NB4 (cell line): ENCODE data around the gene SRGAP3.

ENCODE experiments used
- DNase-seq: peaks from one replicate; pipeline ENCODE4 v3.0.0; 2010; ENCODE audit warnings: low read depth
- H3K4me3 ChIP-seq: one replicate; pipeline ENCODE4 v1.5.1; 2011; ENCODE audit warnings: mild to moderate bottlenecking, low read depth, low read length, moderate library complexity
- CTCF ChIP-seq: IDR thresholded peaks from one replicate; pipeline ENCODE4 v1.5.1; 2012; ENCODE audit warnings: low read depth, low read length
- MAX ChIP-seq: IDR thresholded peaks from 2 replicates; pipeline ENCODE4 v1.6.1; 2011; ENCODE audit warnings: low read depth, low read length
- MYC ChIP-seq: IDR thresholded peaks from 2 replicates; pipeline ENCODE4 v1.6.1; 2011; ENCODE audit warnings: low read depth, low read length
- POLR2A ChIP-seq: IDR thresholded peaks from 2 replicates; pipeline ENCODE4 v1.6.1; 2011; ENCODE audit warnings: mild to moderate bottlenecking; ENCODE audit not compliant: insufficient read length; ENCODE audit errors: extremely low read depth

SRGAP3 gene

DNA sequence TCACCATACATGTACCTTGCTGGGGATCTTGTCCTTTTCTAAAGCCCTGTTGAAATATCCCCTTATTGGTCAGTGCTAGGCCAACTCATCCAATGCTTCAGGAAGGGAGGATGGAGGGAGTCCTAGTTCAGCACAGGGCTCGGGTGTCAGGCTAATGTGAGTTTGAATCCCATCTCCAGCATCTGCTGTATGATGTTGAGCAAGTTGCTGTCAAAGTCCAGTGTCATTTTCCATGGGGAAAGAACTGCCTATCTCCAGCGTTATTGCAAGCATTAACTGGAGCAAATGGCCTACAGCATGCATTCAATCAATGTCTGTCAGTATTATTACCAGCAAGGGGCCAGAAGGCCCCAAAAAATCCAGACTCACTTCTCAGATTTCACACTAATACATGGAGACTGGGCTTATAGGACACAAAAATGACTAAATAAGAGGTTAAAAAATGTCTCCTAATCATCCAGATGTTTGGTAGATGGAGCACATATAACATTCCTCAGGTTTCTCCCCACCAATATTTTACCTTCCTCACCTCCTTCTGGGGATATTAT is 40.8 kb downstream of the SRGAP3 start:
- no peak overlapping the region for H3K4me3 ChIP-seq
- DNase-seq: no peak
- TF ChIP-seq CTCF (no peak), MAX (no peak), POLR2A (no peak), MYC (no peak)

DNA sequence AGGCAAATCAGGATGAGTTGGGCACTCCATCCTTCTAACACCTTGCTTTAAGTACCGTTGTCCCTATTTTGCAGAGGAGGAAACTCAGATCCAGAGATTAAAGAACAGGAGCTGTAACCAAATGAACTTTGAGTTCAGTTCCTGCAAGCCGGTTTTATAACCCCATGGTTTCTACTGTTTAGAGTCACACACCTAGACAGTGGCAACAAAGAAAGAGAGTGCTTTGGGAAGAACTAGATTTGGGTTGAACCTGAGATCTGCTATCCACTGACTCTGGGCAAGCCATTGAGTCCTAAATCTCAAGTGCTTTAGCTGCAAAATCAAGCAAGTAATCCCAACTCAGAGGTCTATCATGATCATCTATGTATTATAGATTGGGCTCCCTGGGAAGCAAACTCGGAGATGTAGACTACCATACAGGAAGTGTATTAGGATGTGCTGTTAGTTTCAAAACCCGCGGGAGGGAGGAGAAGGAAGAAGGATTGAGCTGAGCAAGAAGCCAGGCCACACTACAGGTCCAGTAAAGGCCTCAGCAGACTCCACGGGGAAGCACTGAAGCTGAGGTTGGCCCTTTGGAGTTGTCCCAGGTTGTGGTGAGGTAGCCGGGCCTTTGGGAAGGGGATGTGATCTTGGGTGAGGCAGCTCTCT is 42.2 kb downstream of the SRGAP3 start:
- H3K4me3 ChIP-seq: no peak overlapping the region
- TF ChIP-seq MAX (no peak), CTCF (no peak), MYC (no peak), POLR2A (no peak)
- DNase-seq: no peak

- TF ChIP-seq POLR2A (no peak), CTCF (no peak), MAX (no peak), MYC (no peak)
- DNase-seq: no peak
- no peak overlapping the region for H3K4me3 ChIP-seq
Observed at GRCh38 chr3:9206287-9206686, 43.2 kb downstream of the SRGAP3 start.

DNA sequence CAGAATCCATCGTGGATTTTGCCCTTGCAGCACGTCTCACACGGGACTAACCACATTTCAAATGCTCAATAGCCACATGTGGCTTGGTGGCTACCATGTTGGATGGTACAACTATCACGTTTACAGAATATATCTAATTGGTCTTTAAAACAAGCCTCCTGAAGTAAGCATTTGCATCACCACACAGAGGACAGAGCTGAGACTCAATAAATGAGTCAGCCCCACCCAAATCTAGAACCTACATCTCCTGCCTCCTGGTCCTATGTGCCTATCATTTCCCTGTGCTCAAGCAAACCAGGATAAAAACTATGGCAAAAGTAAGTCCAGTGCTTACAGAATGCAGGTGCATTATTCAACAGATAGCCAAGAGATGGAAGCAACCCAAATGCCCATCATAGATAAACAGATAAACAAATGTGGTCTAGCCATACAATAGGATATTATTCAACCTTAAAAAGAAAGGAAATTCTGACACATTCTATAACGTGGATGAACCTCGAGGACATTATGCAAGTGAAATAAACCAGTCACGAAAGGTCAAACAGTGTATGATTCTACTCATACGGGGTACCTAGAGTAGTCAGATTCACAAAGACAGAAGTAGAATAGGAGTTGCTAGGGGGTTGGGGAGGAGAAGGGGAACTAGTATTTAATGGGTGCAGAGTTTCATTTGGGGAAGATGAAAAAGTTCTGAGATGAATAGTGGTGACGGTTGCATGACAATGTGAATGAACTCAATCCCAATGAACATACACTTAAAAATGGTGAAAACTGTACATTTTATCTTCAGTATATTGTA is 43.9 kb downstream of the SRGAP3 start:
- H3K4me3 ChIP-seq: no peak overlapping the region
- no peak for TF ChIP-seq MAX
- no peak for TF ChIP-seq MYC
- no peak for TF ChIP-seq POLR2A
- no peak for TF ChIP-seq CTCF
- no peak for DNase-seq

GRCh38 chr3:9204253-9204992 is 45.0 kb downstream of the SRGAP3 start:
- TF ChIP-seq POLR2A (no peak), MAX (no peak), CTCF (no peak), MYC (no peak)
- DNase-seq: no peak
- no peak overlapping the region for H3K4me3 ChIP-seq
